T-helper 2 cell (primary cell): ENCODE measurements around the gene ATP2C2.
"Not testable (repeated sequence)": the region's sequence is repeated elsewhere in the genome, so short reads cannot be mapped to it uniquely, and the experiment has no call there.

ENCODE experiments used
- DNase-seq, 5 experiments: peaks; one replicate each; pipeline versions ENCODE4 v3.0.0 to v3.0.0-alpha.2; 2012 to 2022
- total RNA-seq, 2 donors: gene quantifications; one replicate each; lab custom pipeline; 2026; lab: John Stamatoyannopoulos, UW

ATP2C2 gene, protein sequence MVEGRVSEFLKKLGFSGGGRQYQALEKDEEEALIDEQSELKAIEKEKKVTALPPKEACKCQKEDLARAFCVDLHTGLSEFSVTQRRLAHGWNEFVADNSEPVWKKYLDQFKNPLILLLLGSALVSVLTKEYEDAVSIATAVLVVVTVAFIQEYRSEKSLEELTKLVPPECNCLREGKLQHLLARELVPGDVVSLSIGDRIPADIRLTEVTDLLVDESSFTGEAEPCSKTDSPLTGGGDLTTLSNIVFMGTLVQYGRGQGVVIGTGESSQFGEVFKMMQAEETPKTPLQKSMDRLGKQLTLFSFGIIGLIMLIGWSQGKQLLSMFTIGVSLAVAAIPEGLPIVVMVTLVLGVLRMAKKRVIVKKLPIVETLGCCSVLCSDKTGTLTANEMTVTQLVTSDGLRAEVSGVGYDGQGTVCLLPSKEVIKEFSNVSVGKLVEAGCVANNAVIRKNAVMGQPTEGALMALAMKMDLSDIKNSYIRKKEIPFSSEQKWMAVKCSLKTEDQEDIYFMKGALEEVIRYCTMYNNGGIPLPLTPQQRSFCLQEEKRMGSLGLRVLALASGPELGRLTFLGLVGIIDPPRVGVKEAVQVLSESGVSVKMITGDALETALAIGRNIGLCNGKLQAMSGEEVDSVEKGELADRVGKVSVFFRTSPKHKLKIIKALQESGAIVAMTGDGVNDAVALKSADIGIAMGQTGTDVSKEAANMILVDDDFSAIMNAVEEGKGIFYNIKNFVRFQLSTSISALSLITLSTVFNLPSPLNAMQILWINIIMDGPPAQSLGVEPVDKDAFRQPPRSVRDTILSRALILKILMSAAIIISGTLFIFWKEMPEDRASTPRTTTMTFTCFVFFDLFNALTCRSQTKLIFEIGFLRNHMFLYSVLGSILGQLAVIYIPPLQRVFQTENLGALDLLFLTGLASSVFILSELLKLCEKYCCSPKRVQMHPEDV
- 0 reads per million in 2 donors for total RNA-seq

DNA sequence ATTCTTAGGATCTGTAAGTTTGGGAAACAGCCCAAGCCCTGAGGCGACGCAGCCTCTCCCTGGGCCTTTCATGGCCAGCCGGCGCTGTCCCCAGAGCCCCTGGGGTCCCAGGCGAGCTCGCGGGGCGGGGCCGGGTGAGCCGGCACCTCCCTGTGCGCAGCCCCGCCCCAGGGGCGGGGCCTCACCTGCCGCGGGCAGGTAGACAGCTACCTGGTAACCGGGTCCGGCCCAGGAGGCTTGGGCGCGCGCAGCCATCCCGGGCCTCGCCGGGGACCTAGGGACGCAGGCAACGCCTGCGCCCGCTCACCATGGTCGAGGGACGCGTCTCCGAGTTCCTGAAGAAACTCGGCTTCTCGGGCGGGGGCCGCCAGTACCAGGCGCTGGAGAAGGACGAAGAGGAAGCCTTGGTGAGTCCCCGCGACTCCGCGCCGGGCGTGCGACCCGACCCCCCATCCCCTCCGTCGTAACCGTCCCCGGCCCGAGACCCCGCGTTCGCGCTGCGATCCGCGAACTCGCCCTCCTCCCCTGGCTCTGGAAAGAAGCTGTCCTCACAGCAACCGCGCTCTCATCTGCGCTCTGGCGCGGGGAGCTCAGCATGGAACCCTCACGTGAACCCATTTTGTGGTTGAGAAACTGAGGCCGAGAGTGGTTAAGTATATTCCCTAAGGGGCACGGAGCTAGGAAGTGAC, at the start of gene ATP2C2:
Gene ATP2C2 (plus strand): TSS at position 231 of the 689 bp plus-strand sequence. CDS start 78 bp downstream, at position 309.
- no peak for DNase-seq

DNA sequence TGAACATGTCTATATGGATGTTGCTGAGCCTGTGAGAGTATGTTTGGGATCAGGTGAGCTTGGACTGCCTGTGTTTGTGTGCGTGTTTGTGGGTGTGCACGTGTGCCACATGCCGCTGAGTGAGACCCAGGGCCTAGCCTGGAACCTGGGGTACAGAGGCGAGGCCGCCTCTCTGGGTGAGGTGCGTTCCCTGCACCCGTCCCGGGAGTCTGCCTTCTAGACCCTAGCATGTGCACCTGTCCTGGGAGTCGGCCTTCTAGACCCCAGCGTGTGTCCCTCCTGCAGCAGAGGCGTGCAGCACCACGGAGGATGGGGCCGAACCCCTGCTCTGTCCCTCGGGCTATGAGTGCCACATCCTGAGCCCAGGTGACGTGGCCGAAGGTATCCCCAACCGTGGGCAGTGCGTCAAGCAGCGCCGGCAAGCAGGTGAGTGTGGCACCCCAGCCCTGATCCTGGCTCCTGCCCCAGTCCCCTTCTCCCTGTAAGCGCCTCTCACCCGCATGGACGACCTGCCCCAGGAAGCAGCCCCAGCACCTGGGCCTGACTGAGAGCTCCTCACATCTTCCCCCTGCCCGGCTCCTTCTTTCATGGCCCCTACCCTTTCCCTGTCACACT, 49.1 kb upstream of the ATP2C2 start:
- DNase-seq, result no peak

DNA sequence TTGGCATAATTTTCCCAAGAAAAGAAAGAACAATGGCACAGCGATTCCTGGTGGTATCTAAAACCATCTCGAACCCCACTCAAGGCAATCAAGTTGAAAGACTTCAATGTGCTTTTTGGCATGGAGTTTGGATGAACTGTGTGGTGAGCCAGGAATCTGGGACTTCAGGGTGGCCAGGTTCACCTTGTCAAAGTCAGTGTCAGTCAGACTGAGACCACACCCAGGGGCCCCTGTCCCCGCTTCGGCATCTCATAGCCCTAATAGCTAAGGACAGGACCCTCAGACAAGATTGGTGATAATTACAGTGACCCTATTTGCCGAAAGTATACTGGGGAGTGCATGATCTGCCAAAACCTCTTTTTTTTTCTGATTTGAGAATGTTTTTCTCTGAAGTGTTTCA, 47.8 kb upstream of the ATP2C2 start:
- DNase-seq, result no peak

DNA sequence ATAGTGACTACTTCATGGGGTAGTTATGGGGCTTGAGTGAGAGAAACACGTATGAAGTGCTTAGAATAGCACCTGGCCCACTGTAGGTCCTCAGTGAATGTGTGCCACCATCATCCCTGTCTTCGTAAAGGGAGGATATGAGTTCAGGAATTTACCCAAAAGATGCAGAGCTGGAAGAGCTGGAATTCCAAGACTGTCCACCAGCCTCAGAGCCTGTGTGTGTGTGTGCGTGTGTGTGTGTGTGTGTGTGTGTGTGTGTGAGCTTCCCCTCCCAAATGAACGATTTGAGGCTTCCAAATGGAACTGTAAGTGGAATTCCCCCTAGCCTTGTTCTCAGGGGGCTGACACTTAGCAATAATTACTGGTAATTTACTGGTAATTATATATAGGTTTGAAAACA, 46.4 kb upstream of the ATP2C2 start:
- no peak for DNase-seq

DNA sequence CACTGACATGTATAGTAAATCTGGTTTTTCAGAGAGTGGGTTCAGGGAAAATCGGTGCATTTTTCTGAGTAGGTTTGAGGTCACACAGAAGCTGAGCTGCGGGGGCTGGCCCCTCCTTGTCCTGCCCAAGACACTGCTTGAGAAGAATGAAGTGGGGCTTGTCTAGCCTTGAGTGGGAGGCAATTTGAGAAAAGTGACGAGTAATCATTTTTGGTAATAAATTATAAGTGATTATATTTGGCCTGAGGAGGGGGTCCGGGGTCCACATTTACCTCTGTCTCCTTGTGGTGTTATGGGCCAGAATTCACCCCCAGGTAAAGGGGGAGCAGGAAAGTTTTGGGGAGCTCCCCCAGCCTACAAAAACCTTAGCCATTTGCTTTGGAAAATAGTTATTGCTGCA, 45.6 kb upstream of the ATP2C2 start:
- DNase-seq, result no peak

DNA sequence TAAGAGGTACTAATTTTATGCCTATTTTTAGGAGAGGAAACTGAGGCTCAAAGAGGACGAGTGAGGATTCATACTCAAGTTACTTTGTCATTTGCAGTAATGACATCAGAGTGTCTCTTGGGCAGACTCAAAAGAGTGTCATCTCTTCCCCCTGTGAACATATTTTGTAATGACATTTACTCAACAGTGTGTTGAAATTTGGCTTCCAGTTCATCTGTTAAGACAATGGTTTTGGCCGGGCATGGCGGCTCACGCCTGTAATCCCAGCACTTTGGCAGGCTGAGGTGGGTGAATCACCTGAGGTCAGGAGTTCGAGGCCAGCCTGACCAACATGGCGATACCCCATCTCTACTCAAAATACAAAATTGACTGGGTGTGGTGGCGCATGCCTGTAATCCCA, 44.7 kb upstream of the ATP2C2 start:
- DNase-seq, result no peak

DNA sequence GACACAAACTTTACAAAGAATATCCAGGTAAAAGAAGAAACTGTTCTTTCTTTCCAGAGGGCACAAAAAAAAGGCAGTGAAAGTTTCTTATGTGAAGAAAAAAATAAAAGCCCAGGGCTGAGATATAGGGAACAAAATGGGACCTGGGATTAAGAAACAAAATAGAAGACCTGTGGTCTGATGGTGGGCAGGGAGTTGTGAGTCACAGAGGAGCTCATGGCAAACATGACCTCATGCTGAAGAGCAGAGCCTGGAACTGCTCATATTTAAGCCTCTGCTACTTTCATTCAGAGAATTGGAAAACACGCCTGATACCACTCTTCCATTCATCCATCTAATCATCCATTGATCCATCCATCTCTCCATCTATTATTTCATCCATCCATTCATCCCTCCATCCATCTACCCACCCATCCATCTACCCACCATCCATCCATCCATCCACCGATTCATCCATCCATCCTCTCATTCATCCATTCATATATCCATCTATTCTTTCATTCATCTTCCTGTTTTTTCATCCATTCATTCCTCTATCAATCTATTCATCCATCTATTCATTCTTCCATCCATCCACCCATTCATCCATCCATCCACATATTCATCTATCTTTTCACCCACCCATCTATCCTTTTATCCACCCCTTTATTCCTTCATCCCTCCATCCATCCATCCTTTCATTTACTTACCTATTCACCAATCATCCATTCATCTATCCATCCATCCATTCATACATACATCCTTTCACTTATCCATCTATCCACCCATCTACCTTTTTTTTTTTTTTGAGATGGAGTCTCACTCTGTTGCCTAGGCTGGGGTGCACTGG, 43.7 kb upstream of the ATP2C2 start:
- no peak for DNase-seq

DNA sequence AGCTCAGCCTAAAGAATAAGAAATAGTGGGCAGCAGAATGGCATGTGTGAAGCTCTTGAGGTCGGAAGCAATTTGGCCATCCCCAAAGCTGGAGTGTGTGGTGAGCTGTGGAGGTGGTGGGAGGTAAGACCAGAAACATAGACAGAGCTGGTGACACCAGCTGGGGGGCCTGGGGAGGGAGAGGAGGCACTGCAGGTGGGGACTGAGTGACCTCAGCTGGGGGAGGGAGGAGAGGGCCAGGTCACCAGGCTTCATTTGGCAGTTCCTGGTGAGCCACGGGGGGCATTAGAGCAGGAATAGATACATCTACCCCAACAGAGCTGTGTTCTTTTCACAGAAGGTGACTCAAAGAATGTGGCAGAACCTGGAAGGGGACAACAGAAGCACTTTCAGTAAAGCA, 41.8 kb upstream of the ATP2C2 start:
- no peak for DNase-seq

DNA sequence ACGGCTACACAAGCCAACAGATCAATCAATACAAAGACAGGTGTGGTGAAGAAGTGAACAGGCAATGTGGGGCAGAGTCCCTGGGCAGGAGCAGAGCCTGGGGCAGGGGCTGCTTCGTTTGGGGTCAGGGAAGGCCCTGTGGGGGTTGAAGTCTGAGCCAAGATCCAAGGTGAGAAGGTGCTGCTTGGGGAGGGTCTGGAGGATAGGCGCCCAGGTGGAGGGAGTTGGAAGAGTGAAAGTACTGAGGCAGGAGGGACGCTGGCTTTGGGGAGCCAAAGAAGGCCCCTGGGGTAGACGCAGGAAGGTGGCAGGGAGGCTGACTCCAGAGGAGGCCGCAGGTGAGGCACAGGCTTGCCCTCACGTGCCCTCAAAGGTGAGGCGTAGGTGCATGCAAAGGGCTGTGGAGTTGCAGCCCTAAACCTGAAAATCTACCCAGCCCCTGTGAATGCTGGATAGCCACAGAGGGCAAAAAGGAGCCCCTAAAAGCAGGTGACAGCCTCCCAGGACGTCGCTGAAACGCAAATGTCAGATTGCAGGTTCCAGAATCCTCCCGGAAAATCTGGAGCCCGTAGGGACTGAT, 40.3 kb upstream of the ATP2C2 start:
- no peak for DNase-seq

DNA sequence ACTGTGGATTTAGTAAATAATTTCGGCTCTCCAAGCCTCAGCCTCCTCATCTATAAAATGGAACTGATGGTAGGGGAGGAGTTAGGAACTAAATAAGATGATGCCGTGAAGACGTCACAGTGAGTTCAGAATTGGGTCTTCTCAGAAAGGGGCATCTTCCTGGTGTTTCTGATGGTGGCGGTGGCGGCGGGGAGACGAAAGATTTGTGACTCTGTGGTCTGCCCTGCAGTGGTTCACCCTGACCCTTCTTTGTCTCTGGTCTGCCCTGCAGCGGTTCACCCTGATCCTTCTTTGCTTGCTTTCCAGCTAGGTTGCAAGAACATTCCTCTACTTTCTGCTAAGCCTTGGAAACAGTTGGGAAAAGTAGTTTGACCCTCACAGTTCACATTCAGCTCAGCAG, 39.3 kb upstream of the ATP2C2 start:
- no peak for DNase-seq

DNA sequence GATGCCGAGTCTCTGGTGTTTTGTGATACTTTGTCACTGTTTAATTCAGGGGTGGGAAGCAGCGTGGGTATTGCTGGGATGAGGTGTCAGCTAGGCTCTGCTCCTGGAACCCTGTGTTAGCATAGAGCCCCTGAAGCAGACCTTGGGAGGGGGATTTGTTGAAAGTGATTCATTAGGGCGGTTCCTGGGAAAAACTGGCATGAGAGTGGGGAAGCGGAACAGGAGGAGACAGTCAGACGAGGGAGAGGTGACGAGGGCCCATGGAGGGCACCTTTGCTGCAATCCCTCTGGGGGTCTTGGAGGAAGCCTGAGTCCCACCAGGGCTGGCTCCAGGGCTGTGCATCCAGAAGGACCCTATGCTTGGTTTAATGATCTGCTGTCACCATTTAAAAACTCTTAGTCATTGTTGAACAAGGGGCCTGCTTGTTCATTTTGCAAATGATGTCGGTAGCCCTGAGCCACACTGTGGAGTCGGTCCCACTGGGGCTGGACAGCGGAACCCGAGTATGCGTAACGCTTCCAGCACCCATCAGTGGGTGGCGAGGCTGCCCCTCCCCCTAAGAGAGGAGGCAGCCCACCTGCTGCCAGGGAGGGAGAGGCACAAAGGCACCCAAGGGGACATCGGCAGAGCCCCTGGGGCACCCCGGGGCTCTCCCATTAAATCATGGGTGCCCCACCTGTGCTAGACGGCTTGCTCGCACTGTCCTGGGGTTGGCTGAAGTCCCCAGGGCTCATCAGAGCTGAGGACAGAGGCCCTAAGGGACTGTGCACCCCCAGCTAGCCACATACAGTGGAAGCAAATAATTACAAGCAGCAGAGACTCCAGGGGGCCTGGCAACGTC, 38.3 kb upstream of the ATP2C2 start:
- DNase-seq, result no peak

DNA sequence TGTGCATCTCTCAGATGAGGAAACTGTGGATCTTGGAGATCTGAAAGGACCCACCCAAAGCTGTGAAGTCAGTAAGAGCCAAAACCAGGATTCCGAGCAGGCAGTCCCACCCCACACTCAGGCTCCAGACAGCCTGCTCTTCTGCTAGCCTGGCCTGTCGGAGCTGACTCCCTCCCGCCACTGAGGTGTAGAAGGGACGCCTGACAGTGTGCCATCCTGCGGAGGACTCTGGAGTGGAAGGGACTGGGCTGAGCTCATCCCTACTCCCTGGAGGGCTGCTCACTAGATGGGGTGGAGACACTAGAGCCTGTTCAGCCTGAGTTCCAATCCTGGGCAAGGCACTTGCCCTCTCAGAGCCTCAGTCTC, 37.7 kb upstream of the ATP2C2 start:
- DNase-seq, result no peak

DNA sequence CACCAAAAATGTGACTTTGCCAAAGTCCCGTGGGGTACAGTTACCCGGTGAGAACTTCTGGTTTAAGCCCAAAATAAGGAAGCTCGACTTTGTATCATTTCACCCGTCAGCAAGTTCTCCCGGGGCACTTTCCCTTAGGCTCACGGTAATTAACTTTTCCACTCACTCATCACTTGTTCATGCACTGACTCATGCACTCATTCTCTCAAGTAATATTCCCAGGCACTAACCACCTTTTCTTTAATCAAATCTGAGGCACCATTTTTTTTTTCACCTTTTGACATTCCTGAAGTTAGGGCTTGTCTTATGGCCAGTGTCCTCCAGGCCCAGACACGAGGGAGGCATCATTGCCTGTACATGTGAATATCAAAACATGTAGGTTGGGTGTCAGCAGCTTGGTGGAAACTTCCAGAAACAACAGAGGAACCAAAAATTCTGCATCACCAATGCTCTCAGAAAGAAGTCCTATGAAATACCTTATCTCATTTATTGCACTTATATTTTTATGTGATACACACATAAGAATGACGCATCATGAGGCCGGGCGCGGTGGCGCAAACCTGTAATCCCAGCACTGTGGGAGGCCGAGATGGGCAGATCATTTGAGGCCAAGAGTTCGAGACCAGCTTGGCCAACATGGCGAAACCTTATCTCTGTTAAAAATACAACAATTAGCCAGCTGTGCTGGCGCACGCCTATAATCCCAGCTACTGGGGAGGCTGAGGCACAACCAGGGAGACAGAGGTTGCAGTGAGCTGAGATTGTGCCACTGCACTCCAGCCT, 36.1 kb upstream of the ATP2C2 start:
- no peak for DNase-seq

DNA sequence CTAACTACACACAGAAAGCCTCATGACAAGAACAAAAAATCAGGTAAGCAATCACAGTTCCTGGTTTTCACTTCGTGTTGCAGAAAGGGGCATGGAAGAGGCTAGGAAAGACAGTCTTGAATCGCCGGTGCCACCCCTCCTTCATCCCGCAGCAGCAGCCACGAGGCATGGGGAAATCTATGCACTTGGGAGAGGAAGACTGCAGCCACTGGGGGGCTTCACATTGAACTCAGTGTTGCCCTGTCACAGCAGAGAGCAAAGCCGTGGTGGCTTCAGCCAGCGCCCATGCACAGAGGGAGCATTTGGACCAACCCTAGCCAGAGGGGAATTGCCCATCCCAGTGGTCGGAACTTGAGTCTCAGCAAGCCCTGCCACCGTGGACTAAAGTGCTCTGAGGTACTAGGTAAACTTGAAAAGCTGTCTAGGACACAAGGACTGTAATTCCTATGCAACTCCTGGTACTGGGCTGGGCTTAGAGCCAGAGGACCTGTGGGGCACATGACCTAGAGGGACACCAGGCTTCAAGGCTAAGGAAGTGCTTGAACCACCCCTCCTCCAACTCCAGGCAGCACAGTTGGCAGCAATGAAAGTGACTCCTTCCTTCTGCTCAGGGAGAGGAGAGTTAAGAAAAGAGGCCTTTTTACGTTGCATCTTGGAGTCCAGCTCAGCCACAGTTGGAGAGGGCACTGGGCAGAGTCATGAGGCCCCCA, 35.2 kb upstream of the ATP2C2 start:
- DNase-seq, result no peak

DNA sequence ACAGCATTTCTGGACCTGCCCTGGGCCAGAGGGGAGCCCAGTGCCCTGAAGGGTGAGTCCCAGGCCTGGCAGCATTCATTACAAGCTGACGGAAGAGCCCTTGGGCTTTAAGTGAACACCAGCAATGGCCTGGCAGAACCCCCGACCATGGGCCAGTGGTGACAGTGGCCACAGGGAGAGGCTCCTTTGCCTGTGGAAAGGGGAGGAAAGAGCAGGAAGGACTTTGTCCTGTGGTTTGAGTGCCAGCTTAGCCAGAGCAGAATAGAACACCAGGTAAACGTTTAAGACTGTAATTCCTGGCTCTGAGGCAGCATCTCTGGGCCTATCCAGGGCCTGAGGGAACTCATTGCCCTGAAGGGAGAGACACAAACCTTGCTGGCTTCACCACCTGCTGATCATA, 34.3 kb upstream of the ATP2C2 start:
- no peak for DNase-seq

DNA sequence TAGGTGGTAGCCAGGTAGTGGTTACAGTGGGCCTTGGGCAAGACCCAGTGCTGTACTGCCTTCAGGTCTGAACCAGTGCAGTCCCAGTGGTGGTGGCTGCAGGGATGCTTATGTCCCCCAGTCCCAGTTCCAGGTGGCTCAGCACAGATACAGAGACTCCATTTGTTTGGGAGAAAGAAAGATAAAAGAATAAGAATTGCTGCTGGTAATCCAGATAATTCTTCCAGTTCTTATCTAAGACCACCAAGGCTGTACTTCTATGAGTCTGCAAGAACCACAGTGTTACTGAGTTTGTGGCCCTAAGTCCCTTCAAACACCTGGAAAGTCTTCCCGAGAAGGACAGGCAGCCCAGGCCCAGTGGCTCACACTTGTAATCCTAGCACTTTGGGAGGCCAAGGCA, 33.9 kb upstream of the ATP2C2 start:
- no peak for DNase-seq

DNA sequence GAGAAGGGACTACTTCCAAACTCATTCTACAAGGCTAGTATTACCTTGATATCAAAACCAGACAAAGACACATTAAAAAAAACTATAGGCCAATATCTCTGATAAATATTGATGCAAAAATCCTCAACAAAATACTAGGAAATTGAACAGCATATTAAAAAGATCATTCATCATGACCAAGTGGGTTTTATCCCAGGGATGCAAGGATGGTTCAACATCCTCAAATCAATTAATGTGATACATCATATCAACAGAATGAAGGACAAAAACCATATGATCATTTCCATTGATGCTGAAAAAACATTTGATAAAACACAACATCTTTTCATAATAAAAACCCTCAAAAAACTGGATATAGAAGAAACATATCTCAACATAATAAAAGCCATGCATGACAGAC, 31.1 kb upstream of the ATP2C2 start:
- DNase-seq, result not testable (repeated sequence)

DNA sequence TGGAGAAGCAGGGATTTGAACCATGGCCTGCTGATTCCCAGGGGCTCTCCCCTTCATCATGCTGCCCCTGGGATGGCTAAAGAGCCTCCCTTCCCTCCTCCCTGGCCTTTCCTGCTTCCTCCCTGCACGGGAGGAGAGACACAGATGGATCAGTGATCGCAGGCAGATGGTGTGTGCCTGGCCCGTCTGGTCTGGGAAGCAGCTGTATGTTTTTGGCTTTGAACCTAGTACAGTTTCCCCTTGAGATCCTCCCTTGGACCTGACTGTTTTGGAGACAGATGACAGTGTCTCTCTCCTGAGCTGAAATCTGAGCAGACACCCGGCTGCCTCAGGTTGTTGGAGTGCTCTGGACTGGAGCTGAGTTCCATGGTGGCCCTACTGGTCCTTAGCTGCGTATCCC, 29.0 kb upstream of the ATP2C2 start:
- no peak for DNase-seq

DNA sequence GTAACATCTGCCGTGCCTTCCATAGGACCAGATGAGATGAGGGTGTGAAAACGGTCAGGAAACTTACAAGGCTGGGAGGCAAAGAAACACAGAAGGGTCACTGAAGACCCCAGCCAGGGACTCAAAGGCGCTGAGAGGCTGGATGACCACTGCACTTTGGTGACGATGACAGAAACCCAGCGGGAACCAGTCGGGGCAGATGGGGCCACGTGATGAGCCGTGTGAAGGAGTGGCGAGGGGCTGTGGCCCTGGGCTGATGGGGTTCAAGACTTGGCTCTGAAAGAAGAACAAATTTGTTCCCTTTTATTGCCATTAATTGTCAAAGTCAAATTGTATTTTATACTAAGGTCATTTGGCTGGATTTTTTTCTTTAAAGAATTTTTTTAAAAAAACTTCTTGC, 28.6 kb upstream of the ATP2C2 start:
- DNase-seq, result no peak
